ENCODE measurements around the gene TRIM2.
"Not testable (repeated sequence)": the region's sequence is repeated elsewhere in the genome, so short reads cannot be mapped to it uniquely, and the experiment has no call there.

TRIM2 gene

DNA sequence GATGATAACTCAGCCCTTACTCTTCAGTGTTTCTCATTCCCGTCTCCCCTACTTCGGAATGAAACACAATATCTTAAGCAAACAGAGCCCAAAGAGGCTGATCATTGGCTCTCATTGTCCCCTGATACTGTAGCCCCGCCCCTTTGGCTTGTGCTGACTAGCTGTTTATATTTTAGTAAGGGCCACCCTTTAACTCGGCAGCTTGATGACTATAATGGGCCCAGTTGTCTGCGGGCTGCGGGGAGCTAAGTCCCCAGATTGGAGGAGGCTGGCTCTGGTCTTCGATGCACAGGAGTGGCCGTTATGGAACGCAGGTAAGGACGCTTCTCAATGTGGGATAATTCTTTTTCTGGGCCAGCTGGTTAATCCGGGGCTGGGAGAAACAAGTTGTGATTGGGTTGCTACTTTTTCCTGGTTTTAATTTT, at the start of gene TRIM2:
Gene TRIM2, plus strand, starts transcription at position 197 of the 425 bp plus-strand sequence. Its CDS starts 88 bp downstream, at position 285.
- peak; percentile 52 for DNase-seq (ENCODE audit: low spot score)

DNA sequence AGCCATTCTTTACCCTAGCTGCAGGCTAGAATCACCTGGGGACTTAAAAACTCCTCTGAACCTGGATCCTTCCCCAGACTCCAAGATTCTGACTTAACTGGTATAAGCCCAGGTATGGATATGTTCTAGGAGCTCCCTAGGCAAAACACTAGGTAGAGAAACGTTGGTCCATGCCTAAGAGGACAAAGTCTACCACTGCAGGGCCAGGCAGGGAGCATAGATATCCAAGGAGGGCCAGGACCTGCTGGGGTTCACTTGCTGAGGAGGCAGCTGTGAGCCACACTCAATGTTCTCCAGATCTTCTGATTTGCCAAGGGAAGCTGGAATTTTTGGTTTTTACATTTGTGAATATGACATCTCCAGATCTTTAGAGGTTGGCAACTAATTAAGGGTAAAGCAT, 48.6 kb upstream of the TRIM2 start:
- DNase-seq (ENCODE audit: low spot score): no peak

DNA sequence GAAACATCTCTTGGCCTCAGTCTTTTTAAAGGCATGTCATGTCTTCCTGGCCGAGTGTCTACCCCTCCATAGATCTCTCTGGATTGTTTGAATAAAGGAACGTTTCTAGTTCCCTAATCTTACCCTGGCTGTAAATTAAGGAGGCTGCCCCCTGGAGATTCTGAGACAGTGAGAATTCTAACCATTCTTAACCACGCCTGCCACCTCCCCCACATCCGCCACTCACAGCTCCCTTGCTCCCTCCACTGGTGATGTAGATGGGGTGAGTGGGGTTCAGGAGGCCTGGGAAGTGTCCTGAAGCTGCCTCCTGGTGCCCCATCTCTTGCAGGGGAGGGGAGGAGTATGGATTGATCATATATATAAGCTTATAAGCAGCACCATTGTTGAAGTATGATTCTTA, 48.0 kb upstream of the TRIM2 start:
- DNase-seq (ENCODE audit: low spot score): peak; percentile 67

DNA sequence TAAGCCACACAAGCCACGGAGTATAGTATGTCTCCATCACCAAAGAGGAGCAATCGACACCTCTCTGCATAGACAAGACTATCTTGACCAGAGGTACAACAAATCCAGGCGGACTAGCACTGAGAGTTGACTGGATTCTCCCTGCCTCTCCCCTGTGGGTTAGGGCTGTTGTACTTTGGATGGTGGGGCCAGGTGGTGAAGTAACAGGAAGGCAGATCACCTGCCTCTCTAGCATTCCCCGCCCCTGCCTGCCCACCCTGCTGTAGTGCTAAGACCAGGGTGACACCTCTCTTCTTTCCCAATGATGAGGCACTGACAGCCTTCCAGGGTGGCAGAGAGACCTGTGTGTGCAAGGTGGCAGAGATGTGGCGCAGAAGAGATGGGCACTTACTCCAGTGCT, 47.5 kb upstream of the TRIM2 start:
- DNase-seq (ENCODE audit: low spot score): no peak

DNA sequence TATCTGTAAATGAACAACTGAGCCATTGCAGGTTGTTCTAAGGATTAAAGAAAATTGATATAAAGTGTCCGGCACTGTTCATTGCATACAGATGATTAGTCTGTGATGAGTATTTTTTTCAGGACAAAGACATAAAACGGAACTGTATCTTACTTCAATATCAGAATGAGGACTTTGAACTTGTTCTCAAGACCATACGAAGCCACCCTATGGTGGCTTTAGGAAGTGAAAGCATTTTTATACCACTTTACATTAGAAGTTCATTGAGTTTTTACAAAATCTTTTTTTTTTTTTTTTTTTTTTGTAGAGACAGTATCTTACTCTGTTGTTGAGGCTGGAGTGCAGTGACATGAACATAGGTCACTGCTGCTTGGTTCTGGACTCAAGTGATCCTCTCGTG, 45.2 kb upstream of the TRIM2 start:
- DNase-seq (ENCODE audit: low spot score): no peak

DNA sequence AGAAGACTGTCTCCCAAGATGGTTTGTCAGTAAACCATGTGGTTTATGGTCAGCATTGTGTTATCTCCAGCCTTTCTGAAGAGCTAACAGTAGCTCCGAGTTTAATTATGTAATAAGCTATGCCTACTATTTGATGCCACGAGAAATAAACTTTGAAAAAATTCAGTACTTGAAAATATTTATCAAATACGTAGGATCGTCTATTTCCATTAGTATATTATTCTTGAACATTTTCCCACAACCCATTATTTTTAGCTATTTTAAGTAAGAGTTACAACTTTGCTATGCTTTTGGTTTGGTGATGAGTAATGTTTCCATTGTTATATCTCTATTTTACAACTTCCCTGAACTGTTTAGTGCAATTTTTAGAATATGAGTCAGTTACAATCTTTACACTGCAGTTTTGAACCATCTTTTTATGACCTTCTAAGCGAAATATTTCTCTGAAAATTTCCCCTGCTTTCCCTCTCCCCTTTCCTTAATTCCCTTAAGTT, 44.5 kb upstream of the TRIM2 start:
- no peak for DNase-seq (ENCODE audit: low spot score)

DNA sequence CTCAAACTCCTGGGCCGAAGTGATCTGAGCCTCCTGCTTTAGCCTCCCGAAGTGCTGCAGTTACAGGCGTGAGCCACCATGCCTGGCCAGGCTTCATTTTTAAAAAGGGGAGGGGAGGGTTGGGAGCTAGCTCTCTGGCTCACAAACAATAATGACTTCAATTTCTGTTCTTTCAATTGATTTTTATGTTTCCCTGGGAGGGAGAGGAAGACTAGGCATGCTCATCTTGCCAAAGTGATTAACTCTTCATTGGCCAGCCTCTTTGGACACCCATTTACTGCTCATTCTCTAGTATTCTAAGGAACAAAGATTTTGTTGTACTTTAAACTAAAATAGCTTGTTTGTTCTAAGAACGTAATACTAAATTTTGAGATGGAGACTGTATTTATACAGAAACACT, 43.4 kb upstream of the TRIM2 start:
- no peak for DNase-seq (ENCODE audit: low spot score)

DNA sequence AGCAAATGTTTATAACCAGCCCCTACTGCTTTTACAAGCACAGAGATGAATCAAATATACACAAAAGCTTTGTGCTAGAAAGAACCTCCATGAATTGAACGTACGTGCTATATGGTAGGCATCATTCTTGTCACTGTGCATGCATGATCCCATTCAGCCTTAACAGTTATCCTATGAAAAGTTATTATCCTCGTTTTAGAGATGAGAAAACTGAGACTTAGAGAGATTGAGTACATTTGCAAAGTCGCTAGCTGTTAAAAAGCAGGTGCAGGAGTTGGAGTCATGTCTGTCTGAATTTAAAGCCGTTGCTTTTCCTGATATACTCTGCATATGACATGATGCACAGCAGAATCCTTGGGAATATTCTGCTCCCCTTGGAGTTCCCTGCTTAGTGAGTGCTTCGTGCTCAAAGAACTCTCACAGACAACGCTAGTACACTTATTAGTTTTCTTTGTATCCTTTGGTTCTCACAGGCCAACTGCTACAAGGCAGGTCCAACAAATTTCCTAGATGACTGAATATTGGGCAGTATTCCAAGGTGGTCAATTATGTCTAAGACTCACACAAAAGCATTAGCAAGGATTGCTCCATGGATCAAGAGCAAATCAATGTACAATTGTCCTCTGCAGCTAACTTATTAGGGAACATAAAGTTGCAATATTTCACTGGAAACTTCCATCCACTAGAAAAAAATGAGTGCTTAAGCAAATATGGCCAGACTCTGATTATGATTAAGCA, 42.8 kb upstream of the TRIM2 start:
- DNase-seq (ENCODE audit: low spot score): no peak

DNA sequence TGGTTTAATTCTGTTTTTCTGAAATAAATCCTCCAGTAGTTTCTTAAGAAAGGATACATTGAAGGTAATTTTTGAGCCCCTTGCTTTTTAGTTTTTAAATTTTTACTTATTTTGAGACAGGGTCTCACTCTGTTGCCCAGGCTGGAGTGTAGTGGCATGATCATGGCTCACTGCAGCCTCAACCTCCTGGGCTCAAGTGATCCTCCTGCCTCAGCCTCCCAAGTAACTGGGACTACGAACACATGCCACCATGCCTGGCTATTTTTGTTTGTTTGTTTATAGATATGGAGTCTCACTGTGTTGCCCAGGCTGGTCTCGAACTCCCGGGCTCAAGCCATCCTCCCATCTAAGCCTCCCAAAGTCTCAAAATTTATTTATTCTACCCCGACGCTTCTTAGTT, 39.0 kb upstream of the TRIM2 start:
- not testable (repeated sequence) for DNase-seq (ENCODE audit: low spot score)

DNA sequence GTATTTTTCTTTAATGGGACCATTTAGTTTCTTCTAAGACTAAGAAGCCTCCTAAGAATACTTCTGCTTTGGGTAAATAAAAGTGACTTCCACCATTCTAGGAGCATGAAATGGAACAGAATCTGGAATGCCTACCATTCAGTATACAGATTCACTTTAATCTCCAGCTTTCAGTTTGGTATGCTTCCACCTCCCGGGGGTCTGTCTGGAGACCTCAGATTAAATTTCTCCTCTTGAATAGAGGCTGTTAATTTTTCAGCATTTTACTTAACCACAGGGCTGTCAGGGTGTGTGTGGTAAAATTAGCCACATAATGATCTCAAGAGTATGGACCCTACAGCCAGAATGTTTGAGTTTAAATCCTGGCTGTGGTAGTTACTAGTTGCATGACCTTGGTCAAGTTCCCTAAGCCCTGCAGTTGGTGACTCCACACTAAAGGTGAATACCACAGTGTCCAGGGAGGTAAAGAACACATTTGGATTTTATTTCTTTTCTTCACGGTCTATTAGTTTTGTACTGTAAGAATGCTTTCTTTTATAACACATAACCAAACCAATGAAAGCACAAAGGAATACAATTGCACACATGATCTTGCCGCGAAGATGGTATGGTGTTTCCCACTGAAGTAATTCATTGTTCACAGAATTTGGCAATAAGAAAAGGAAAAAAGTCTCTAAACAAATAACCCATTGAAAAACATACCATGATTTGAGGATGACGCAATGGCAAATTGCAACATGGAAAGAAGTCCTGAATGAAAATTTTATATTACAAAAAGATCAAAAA, 37.3 kb upstream of the TRIM2 start:
- no peak for DNase-seq (ENCODE audit: low spot score)

DNA sequence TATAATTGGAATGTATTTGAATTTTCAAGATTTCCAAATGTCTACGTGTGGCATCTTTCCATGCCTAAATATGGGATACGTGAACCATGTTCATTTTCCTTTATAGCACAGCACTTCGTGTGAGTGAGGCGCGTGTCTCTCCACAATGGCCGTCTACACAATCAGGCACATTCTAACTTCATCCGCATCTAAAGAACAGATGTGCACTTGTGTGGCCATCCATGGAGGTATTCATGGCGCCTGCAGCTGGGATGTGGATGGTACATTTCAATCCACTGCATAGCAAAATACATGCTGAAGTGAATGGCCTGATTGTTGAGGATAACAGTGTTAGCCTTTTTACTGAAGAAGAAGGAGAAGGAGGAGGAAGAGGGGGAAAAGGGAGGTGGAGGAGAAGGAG, 34.5 kb upstream of the TRIM2 start:
- DNase-seq (ENCODE audit: low spot score): no peak

DNA sequence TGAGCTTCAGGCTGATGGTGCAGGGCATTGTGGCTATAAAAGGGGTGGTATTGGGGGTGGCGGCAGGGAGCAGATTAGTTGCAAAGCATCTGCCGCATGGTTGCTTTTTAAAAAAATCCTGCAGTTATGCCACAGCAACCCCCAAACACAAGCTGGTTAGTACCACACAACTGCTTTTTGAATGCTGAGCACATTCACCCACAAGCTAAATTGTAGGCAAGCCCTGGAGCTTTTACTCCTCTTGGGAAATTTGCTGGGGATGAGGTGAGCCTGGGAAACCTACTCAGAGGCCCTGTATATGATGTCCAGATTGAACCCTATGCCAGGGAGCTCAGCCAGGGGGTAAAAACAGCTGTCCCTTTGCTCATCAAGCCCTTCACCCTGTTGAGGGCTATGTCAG, 33.8 kb upstream of the TRIM2 start:
- DNase-seq (ENCODE audit: low spot score): no peak

DNA sequence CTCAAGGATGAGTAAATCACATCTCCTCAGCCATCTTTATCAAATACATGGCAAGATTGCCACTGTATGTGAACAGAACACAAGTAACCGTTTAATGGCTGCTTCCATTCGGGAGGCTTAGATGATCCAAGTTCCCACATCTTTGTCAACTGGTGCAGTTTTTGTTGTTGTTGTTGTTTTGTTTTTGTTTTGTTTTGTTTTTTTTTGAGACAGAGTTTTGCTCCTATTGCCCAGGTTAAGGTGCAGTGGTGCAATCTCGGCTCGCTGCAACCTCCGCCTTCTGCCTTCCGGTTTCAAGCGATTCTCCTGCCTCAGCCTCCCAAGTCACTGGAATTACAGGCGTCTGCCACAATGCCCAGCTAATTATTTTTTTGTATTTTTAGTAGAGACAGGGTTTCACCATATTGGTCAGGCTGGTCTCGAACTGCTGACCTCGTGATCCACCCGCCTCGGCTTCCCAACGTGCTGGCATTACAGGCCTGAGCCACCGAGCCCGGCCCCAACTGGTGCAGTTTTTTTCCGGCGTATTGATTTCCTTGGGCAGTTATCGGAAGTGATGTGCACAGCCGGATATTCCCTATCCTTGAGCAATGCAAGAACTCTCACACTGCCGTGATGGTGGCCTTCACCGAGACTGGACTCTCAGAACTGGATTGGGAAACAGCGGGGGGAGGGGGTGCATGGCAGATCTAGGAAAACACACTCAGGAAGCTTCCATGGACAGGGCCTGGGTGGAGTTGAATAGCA, 29.2 kb upstream of the TRIM2 start:
- no peak for DNase-seq (ENCODE audit: low spot score)

DNA sequence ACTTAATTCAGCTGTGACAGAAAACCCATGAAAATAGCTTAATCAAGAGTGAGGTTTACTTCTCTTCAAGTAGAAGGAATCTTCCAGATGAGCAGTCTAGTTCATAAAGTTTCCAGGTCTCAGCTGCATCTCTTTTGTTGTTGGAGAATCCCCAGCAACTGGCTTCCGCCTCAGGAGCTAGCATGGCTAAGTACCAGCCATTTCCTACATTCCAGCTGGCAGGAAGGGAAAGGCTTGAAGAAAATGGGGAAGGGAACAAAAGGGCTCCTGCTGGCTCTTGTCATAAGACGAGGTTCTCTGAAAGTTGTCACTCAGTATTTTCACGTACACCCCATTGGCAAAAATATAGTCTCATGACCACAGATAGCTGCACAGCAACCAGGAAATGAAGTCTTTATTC, 27.3 kb upstream of the TRIM2 start:
- DNase-seq (ENCODE audit: low spot score): no peak

DNA sequence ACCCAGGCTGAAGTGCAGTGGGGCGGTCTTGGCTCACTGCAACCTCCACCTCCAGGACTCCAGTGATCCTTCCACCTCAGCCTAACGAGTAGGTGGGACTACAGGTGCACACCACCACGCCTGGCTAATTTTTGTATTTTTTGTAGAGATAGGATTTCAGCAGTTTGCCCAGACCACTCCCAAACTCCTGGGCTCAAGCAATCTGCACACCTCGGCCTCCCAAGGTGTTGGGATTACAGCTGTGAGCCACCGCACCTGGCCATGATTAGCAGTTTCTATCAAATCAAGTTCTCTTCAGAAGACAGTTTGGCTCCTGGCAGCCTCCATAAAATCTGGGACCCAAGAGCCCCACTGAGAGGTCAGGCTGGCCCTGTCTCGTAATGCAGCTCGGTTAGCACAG, 26.4 kb upstream of the TRIM2 start:
- DNase-seq (ENCODE audit: low spot score): no peak

DNA sequence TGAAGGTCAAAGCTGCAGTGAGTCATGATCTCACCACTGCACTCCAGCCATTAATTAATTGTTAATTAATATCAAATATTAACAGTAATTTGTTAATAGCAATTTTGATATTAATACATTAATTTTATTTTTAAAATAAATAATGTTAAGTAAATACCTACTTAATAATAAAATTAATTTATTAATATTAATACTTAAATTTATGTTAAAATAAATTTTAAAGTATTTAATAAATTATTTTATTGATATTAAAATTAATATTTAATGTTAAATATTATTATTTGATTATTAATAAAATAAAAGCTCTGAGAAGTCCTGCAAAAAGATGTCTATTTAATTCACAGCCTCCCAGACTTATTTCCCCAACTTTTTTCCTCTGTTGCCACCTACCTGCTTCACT, 25.1 kb upstream of the TRIM2 start:
- no peak for DNase-seq (ENCODE audit: low spot score)

DNA sequence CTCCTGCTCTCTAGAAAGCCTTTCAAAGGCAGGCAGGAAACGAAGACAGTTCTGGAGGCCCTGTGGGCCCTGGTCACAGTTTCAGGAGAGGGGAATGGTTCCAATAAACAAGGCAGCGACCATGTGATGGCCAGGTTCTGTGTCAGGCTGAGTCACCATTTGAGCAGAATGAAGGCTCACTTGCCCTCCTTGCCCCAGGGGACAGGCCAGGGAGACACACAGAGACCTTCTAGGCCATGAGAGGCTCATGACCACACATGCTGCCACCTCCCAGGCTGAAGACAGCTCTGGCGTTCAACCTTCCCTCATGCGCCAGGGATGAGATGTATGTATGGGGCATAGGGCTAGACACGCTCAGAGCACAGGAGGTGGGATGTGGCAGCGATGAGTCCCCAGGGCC, 22.9 kb upstream of the TRIM2 start:
- no peak for DNase-seq (ENCODE audit: low spot score)

DNA sequence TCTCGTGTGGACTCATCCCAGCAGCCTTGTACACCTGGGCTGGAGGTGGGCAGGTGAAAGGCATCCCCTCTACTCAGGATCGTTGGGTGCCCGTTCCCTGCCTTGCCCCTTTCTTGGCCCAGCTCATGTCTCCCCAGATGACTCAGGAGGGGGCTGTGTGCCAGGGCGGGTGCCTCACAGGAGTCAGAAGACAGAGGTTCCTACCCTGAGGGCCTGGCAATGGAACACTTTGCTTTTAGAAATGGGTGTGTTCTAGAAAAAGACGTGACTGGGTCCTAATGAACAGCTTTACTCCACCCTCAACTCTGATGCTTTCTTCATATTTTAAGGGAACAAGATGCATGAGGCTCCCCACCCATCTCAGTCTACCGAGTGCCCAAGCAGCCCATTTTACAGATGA, 22.5 kb upstream of the TRIM2 start:
- DNase-seq (ENCODE audit: low spot score): no peak

DNA sequence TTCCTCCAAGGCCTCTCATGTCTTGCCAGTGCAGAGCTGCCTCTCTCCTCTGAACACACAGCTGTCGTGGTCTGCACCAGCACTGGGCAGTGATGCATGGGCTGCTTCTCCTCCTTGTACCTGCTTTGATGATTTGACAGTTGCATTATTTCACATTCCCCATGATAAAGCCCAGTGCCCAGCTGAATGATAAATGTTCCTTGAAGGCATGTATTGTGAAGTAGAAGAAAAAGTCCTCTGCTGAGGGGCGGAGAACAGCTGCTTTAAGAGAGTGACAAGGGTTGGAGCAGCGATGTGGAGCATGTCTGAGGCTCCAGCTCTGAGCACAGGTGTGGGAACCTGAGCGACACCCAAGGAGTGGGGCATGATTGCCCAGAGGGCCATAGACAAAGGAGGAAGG, 21.1 kb upstream of the TRIM2 start:
- DNase-seq (ENCODE audit: low spot score): no peak

DNA sequence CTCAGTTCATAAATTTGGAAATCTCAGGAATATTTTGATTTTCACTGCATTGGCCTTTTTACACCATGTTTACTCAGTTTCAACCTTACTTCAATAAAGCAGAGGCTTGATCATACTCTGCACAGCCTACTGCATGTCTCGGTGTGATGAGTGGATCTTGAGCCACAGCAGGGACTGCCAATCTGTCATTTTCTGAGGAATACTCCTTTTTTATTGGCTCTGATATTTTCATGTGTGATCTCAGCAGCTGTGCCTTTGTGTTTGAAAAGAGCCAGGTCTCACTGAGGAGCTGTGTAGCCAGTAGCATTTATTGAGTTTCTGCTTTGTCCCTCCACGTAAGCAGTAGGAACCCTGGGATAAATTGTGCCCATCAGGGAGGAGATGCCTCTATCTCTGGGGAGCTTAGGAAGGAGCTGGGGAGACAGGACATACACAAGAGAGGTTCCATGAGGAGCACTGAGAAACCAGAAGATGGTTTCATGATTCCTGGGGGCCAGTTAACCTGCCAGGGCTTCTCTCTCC, 18.9 kb upstream of the TRIM2 start:
- DNase-seq (ENCODE audit: low spot score): no peak

DNA sequence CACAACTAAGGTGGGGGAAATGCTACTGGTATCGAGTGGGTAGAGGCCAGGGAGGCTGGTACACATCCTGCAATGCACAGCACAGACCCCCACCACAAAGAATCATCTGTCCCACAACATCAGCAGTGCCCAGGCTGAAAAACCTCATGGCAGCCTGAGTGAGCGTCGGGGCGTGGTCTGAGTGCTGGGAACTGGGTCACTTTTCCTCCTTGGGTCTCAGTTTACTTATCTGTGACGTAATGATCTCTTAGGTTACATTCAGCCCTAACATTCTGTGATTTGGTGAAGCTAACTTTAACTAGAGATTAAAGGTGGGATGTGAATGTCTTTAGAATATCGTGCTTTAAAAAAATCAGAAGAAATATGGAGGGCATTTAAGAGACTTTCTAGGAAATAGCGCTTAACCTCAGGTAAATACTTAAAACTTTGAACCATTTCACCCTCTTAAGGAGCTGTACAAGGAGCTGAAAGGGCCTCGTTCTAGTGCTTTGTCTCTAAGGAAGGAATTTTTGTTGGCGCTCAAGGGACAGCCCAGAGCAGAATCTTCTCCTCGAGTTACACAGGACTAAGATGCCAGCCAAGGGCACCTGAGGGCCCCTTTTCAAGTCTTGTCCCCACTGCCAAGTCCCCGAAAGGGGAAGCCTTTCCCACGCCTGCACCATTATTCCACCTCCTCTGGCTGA, 18.1 kb upstream of the TRIM2 start:
- DNase-seq (ENCODE audit: low spot score): no peak

Data from D341Med (cell line).